ENCODE results near the gene HIVEP2.

The HIVEP2 gene

GRCh38 chr6:142880201-142880600 is 64.8 kb downstream of the HIVEP2 start:
- no peak for DNase-seq (ENCODE audit: low read depth)
- H3K4me3 ChIP-seq (replicated peaks; ENCODE audit: low read depth, low read length) = no peak overlapping the region
- no peak for TF ChIP-seq CTCF (IDR thresholded peaks at IDR 0.05; ENCODE audit: low read length, missing control alignments)

GRCh38 chr6:142879527-142879926 is 65.4 kb downstream of the HIVEP2 start:
- no peak for TF ChIP-seq CTCF (IDR thresholded peaks at IDR 0.05; ENCODE audit: low read length, missing control alignments)
- H3K4me3 ChIP-seq (replicated peaks; ENCODE audit: low read depth, low read length) = no peak overlapping the region
- no peak for DNase-seq (ENCODE audit: low read depth)

- DNase-seq (ENCODE audit: low read depth) = no peak
- no peak overlapping the region for H3K4me3 ChIP-seq (replicated peaks; ENCODE audit: low read depth, low read length)
- TF ChIP-seq CTCF (IDR thresholded peaks at IDR 0.05; ENCODE audit: low read length, missing control alignments) = no peak
Measured at GRCh38 chr6:142879076-142879475, 65.9 kb downstream of the HIVEP2 start.

- H3K4me3 ChIP-seq (replicated peaks; ENCODE audit: low read depth, low read length) = no peak overlapping the region
- no peak for TF ChIP-seq CTCF (IDR thresholded peaks at IDR 0.05; ENCODE audit: low read length, missing control alignments)
- DNase-seq (ENCODE audit: low read depth) = peak; percentile 28
Measured at GRCh38 chr6:142878407-142878806, 66.6 kb downstream of the HIVEP2 start.

- DNase-seq (ENCODE audit: low read depth) = no peak
- no peak overlapping the region for H3K4me3 ChIP-seq (replicated peaks; ENCODE audit: low read depth, low read length)
- TF ChIP-seq CTCF (IDR thresholded peaks at IDR 0.05; ENCODE audit: low read length, missing control alignments) = no peak
Measured at GRCh38 chr6:142874676-142875075, 70.3 kb downstream of the HIVEP2 start.

GRCh38 chr6:142872376-142872775 is 72.6 kb downstream of the HIVEP2 start:
- TF ChIP-seq CTCF (IDR thresholded peaks at IDR 0.05; ENCODE audit: low read length, missing control alignments) = no peak
- DNase-seq (ENCODE audit: low read depth) = peak; percentile 52
- no peak overlapping the region for H3K4me3 ChIP-seq (replicated peaks; ENCODE audit: low read depth, low read length)

- no peak for TF ChIP-seq CTCF (IDR thresholded peaks at IDR 0.05; ENCODE audit: low read length, missing control alignments)
- H3K4me3 ChIP-seq (replicated peaks; ENCODE audit: low read depth, low read length) = no peak overlapping the region
- DNase-seq (ENCODE audit: low read depth) = peak; percentile 94
Measured at GRCh38 chr6:142871910-142872331, 73.1 kb downstream of the HIVEP2 start.
